CD4-positive, alpha-beta T cell treated with Interleukin-6 at 100 ng/mL for 8 hours (primary cell): ENCODE data around the gene ATP5MC3.

Source experiments
- DNase-seq: peaks from one replicate; pipeline ENCODE4 v3.0.0-alpha.2; 2020; ENCODE audit warnings: mixed read lengths, low spot score

ATP5MC3 gene

GRCh38 chr2:175167792-175168563 lies 13.5 kb downstream of the ATP5MC3 start, which contains the start of gene ATF2:
ATF2 (minus strand) TSS chr2:175168203; CDS start chr2:175136443, 31,760 bp downstream.
- DNase-seq: peak; percentile 99

- peak; percentile 12 for DNase-seq
These were observed 14.3 kb downstream of the ATP5MC3 start for GRCh38 chr2:175167076-175167791.

DNA sequence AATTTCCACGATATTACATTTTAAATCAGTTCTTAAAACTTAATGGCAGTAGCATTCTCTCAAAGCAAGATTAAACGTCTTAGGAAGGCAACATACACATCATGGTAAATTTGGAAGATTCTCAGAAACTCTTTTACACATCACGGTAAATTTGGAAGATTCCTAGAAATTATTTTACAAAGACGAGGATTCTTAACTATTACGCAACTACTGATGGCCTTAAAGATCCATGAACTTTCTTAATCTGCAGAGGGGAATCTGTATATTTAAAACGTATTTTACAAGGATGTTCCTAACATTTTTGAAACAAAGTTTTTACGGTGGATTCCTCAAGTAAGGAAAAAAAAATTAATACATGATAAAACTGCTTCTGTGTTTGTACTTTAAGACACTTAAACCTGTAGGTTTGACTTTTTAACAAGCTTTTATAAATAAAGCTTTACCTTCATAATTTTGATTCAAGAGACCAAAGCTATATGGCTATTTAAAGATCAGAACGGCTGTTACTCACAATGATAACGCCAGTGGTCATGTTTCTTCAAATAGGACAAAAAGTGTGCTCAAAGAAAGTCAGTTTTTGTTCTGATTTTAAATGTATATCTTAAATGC lies 15.2 kb downstream of the ATP5MC3 start:
- DNase-seq: no peak

- DNase-seq: no peak
These were observed 17.3 kb downstream of the ATP5MC3 start for GRCh38 chr2:175164235-175164634.

DNA sequence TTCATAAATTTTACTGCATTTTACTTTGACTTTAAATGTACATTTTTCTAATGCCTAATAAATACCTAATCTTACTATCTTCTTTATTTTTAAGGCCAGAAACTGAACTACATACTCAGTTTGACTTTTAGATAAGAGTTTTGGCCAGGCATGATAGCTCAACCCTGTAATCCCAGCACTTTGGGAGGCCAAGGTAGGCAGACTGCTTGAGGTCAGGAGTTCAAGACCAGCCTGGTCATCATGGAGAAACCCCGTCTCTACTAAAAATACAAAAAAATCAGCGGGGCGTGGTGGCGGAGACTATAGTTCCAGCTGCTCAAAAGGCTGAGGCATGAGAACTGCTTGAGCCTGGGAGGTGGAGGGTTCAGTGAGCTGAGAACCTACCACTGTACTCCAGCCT lies 22.6 kb downstream of the ATP5MC3 start:
- DNase-seq: no peak

GRCh38 chr2:175156534-175156933 lies 25.0 kb downstream of the ATP5MC3 start:
- DNase-seq: no peak

- no peak for DNase-seq
These were observed 26.8 kb downstream of the ATP5MC3 start for GRCh38 chr2:175154661-175155082.

- DNase-seq: no peak
These were observed 29.3 kb downstream of the ATP5MC3 start for GRCh38 chr2:175152242-175152641.

DNA sequence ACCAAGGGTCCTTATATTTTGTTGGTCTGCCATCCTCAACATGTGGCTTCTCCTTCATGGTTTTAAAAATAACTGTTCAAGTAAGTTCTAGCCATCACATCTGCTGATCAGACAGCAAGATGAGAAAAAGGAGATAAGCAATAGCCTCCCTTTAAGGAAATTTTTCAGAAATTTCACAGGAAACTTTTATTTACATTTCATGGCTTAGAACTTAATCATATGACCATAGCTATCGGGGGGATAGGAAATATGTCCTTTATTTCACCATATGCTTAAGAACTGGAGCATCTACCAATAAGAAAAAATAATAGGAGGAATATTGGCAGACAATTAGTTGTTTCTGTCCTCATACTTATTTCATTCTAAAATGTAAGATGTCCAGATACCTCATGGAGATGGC lies 29.7 kb downstream of the ATP5MC3 start:
- no peak for DNase-seq

DNA sequence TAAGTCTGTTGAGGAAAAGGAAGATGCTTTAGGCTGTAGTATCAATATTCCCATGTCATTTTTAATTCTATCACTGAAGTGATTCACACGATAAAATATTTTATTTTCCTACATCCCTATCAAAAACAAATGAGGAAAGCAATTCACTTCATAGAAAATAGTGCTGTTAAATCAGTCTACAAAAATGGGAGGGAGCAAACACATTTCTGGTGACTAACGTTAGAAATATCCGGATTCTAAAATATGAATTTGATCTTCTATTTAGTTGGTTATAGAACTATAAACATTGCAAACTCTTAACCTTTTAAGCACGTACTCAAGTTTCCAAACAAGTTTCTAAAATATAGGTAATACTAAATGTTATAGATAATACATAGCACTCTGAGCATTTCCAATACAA lies 34.3 kb downstream of the ATP5MC3 start:
- no peak for DNase-seq

- DNase-seq: no peak
These were observed 37.8 kb downstream of the ATP5MC3 start for GRCh38 chr2:175143678-175144077.

DNA sequence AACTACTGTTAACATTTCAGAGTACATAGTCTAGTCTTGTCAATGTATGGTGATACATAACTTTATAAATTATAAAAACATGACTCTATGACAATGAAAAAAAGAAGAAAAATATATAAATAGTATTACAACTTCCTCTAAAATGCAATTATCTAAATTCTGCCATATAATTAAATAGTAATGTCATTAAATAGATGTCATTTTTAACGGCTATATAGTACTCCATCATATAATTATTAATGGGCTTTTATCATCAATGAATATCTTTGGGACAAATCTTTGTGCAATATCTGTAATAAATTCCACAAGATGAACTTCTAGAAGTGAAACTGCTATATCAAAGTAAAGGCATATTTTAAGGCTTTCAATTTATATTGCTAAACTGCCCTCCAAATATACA lies 38.3 kb downstream of the ATP5MC3 start:
- no peak for DNase-seq

GRCh38 chr2:175140332-175140731 lies 41.2 kb downstream of the ATP5MC3 start:
- no peak for DNase-seq

DNA sequence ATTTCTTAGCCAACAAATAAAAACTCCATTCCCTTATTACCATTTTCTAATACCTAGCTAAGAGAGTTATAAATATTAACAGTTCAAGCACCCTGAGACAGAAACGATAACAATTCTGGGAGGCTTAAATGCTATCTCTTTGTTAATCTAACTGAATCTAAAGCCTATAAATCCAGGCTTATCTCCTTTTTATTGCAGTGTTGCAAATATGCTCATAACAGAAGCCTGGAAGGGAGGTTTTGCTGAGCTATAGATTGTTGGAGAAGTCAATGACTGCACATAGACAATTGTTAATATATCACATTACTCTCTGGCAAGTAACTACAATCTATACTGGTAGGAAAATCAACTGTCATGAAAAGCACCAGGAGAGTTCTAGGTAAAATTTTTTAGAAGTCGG lies 43.7 kb downstream of the ATP5MC3 start:
- DNase-seq: no peak

DNA sequence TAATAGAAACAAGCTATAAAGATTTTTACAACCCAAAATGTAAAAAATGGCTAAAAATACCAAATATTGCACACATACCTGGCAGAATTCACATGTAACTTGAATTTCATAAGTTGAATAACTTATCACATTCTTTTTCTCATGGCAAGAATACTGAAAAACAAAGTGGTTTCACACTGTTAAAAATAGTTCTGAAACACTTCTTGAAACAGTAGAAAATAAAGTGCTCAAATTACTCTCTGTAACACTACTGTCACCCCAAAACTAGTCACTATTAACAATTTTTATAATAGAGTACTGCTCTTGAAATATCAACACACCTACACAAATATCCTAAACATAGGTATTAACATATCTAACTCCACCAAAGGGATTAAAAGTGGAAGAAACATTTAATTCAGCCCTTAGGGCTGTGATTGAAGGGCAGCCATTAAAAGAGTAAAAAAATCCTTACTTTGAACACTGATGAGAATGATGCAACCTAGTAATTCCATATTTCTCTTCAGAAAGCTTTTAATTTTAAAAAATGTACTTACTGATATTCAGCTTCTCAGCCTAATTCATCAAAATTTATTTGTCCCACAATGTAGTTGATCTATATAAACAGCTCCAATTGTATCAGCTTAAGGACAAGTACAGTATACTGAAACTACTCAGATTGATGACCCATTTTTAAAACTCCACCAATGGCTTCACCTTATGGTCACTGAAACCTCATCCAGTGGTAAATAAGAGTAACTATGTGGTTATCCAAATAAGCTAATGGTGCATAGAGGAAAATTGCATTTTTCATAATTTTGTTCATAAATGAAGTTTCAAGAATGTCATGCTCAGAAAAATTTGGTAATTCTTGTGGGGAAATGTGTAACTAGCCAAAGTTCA lies 44.9 kb downstream of the ATP5MC3 start:
- DNase-seq: no peak

DNA sequence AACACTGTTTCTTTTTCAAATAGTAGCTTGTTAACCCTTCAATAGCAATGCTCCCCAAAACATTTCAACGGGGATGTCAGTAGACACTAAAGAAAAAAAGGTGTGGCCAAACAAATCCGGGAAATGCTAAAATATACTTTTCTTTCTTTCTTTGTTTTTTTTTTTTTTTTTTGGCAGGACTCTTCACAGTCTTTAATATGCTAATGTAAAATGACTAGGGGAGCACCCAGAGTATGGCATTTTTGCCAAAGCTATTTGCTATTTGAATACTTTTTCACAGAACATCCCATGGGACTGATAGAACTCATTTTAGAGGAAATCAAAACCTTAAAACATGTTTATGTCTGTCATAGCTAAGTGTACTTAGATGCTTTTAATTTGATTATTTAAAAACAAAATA lies 45.6 kb downstream of the ATP5MC3 start:
- DNase-seq: no peak

- no peak for DNase-seq
These were observed 46.3 kb downstream of the ATP5MC3 start for GRCh38 chr2:175135177-175135576.

- no peak for DNase-seq
These were observed 50.3 kb downstream of the ATP5MC3 start for GRCh38 chr2:175131252-175131651.

DNA sequence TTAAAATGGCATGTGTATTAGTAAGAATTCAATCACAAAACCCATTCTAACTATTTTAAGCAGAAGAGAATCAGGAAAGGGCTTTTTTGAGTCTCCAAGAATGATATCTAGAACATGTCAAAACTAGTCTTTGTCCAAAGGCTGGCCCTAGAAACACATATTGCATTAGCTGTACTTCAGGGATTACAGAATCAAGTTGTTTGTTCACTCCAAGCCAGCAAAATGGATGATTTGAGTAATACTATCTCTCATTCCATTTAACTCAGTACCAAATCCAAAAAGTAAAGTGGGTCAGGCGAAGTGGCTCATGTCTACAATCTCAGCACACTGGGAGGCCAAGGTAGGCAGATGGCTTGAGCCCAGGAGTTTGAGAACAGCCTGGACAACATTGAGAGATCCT lies 54.8 kb downstream of the ATP5MC3 start:
- no peak for DNase-seq
